GM12891 (cell line): Measurements from ENCODE around the gene MTREX.

Source experiments
- POLR2A ChIP-seq: IDR thresholded peaks from 2 replicates; pipeline ENCODE4 v1.6.1; 2011; ENCODE audit warnings: low read depth, low read length, control low read depth
- POLR2AphosphoS5 ChIP-seq: IDR thresholded peaks from 2 replicates; pipeline ENCODE4 v1.6.1; 2011; ENCODE audit warnings: low read depth, low read length, control low read depth
- TAF1 ChIP-seq: IDR thresholded peaks from 2 replicates; pipeline ENCODE4 v1.6.1; 2011; ENCODE audit warnings: low read depth, low read length, control low read depth

GRCh38 chr5:55386356-55386755 lies 78.6 kb downstream of the MTREX start:
- TF ChIP-seq POLR2A (no peak), TAF1 (no peak), POLR2AphosphoS5 (no peak)
